WTC11 (cell line): ENCODE results near the gene ATG13. TPM values are rescaled to one million over a fixed set of nuclear protein-coding genes. Genes with fewer than 3 reads are reported as not detected.

Source experiments
- ATAC-seq: fragments of 200-7000 bp; cut with Tn5 transposase; 2 replicates; pipeline ENCODE4 v1.10.0; 2021; ENCODE audit warnings: mild to moderate bottlenecking, moderate library complexity
- Bru-seq: library from RNA; stranded (reverse); fragments of 400-500 nt; gene quantifications from one replicate; lab custom pipeline; 2021; lab: Mats Ljungman, UMichigan
- CTCF ChIA-PET: fragments of 300-600 bp; sonication (Branson Sonifier 250); formaldehyde crosslinking; loops from one replicate; lab custom pipeline; 2021; ENCODE audit warnings: antibody characterized with exemption; lab: Charles Lee
- POLR2A ChIA-PET: fragments of 350-600 bp; sonication (Branson Sonifier 250); formaldehyde crosslinking; loops from one replicate; lab custom pipeline; 2021; ENCODE audit warnings: antibody characterized with exemption; lab: Charles Lee
- DNase-seq: peaks from one replicate; pipeline ENCODE4 v3.0.0; 2021; ENCODE audit warnings: low spot score
- H3K27ac Mint-ChIP-seq: 2 replicates; pipeline ENCODE4 v1.8.0; 2021; ENCODE audit warnings: mixed read lengths
- H3K27me3 Mint-ChIP-seq: 2 replicates; pipeline ENCODE4 v1.8.0; 2021; ENCODE audit warnings: low read depth, mild to moderate bottlenecking, moderate library complexity, mixed read lengths
- H3K36me3 Mint-ChIP-seq: 2 replicates; pipeline ENCODE4 v1.8.0; 2021; ENCODE audit warnings: mixed read lengths
- H3K4me1 Mint-ChIP-seq: 2 replicates; pipeline ENCODE4 v1.8.0; 2022; ENCODE audit warnings: mixed read lengths
- H3K4me3 Mint-ChIP-seq: 2 replicates; pipeline ENCODE4 v1.8.0; 2021; ENCODE audit warnings: mild to moderate bottlenecking, moderate library complexity, mixed read lengths
- H3K9me3 Mint-ChIP-seq: 2 replicates; pipeline ENCODE4 v1.8.0; 2021; ENCODE audit warnings: mixed read lengths
- ESRRA ChIP-seq: sonication (generic); formaldehyde crosslinking; IDR thresholded peaks from 2 replicates; pipeline ENCODE4 v1.8.1; 2022; ENCODE audit warnings: mild to moderate bottlenecking, missing genetic modification reagents, borderline replicate concordance
- FOXK1 ChIP-seq: sonication (generic); formaldehyde crosslinking; IDR thresholded peaks from 2 replicates; pipeline ENCODE4 v1.8.0; 2022; ENCODE audit warnings: mild to moderate bottlenecking, moderate library complexity, missing genetic modification reagents
- MXD4 ChIP-seq: fragments of 250-450 bp; sonication (Bioruptor Pico); IDR thresholded peaks from 2 replicates; pipeline ENCODE4 v1.8.0; 2021; ENCODE audit warnings: mild to moderate bottlenecking, moderate library complexity, borderline replicate concordance
- NFYB ChIP-seq: sonication (generic); formaldehyde crosslinking; conservative IDR thresholded peaks from 2 replicates; pipeline ENCODE4 v1.8.0; 2022; ENCODE audit warnings: low read depth, missing genetic modification reagents
- NR1H2 ChIP-seq: sonication (generic); formaldehyde crosslinking; IDR thresholded peaks from 2 replicates; pipeline ENCODE4 v1.9.0; 2021; ENCODE audit warnings: mild to moderate bottlenecking, moderate library complexity, missing genetic modification reagents
- RELA ChIP-seq: sonication (generic); formaldehyde crosslinking; IDR thresholded peaks from 2 replicates; pipeline ENCODE4 v1.8.1; 2022; ENCODE audit warnings: missing genetic modification reagents, mild to moderate bottlenecking, borderline replicate concordance
- SMAD4 ChIP-seq: sonication (generic); formaldehyde crosslinking; IDR thresholded peaks from 2 replicates; pipeline ENCODE4 v1.8.0; 2022; ENCODE audit warnings: mild to moderate bottlenecking, missing genetic modification reagents
- SOX15 ChIP-seq: fragments of 250-450 bp; sonication (Bioruptor Pico); IDR thresholded peaks from 2 replicates; pipeline ENCODE4 v1.9.0; 2021; ENCODE audit warnings: mild to moderate bottlenecking
- TEAD4 ChIP-seq: sonication (generic); formaldehyde crosslinking; IDR thresholded peaks from 2 replicates; pipeline ENCODE4 v1.8.0; 2022; ENCODE audit warnings: mild to moderate bottlenecking, missing genetic modification reagents
- ZNF317 ChIP-seq: sonication (generic); formaldehyde crosslinking; IDR thresholded peaks from 2 replicates; pipeline ENCODE4 v1.8.1; 2023; ENCODE audit warnings: low read depth, mild to moderate bottlenecking, moderate library complexity, missing genetic modification reagents, borderline replicate concordance
- ZNF396 ChIP-seq: fragments of 250-450 bp; sonication (Bioruptor Pico); IDR thresholded peaks from 2 replicates; pipeline ENCODE4 v1.8.0; 2021; ENCODE audit warnings: mild to moderate bottlenecking, moderate library complexity, borderline replicate concordance
- long read RNA-seq, 3 experiments: library from RNA in 1 of 3; library from capped mRNA in 1 of 3; library from polyadenylated mRNA in 1 of 3; unstranded in 2 of 3; stranded (forward) in 1 of 3; transcript quantifications; one replicate each; pipeline ENCODE4 v2.0.0, GENCODE V29; 2021
- total RNA-seq: library from RNA; stranded (reverse); gene quantifications from 3 replicates; pipeline ENCODE4 v1.2.3, GENCODE V29; 2021
- TF ChIP-seq, protein P1 (sequence below): fragments of 250-450 bp; sonication (Bioruptor Pico); IDR thresholded peaks from 2 replicates; pipeline ENCODE4 v1.9.0; 2021; ENCODE audit warnings: moderate library complexity, mild to moderate bottlenecking, inconsistent platforms, borderline replicate concordance
- TF ChIP-seq, protein P2 (sequence below): fragments of 200-600 bp; IDR thresholded peaks from 2 replicates; pipeline ENCODE4 v1.8.0; 2022; ENCODE audit warnings: antibody characterized with exemption
- TF ChIP-seq, protein P3 (sequence below): sonication (generic); formaldehyde crosslinking; IDR thresholded peaks from 2 replicates; pipeline ENCODE4 v1.8.1; 2022; ENCODE audit warnings: low read depth, mild to moderate bottlenecking, moderate library complexity, missing genetic modification reagents, borderline replicate concordance
- TF ChIP-seq, protein P4 (sequence below): sonication (generic); formaldehyde crosslinking; IDR thresholded peaks from 2 replicates; pipeline ENCODE4 v1.8.0; 2022; ENCODE audit warnings: missing genetic modification reagents
- TF ChIP-seq, protein P5 (sequence below): sonication (generic); formaldehyde crosslinking; IDR thresholded peaks from 2 replicates; pipeline ENCODE4 v1.8.1; 2023; ENCODE audit warnings: mild to moderate bottlenecking, missing genetic modification reagents, moderate library complexity
- TF ChIP-seq, protein P6 (sequence below): sonication (generic); formaldehyde crosslinking; IDR thresholded peaks from 2 replicates; pipeline ENCODE4 v1.8.1; 2022; ENCODE audit warnings: mild to moderate bottlenecking, moderate library complexity, missing genetic modification reagents
- TF ChIP-seq, protein P7 (sequence below): sonication (generic); formaldehyde crosslinking; IDR thresholded peaks from 2 replicates; pipeline ENCODE4 v1.8.0; 2023; ENCODE audit warnings: missing genetic modification reagents, mild to moderate bottlenecking, borderline replicate concordance

Gene ATG13
- total RNA-seq = 73.4 to 85.4 TPM (median 81.7 TPM) in 3 replicates
- percentile 67 among the genes with signal in this experiment for Bru-seq, nascent RNA
- long read RNA-seq, experiment 1, full-length matches to known transcripts = 113 of 314 reads
- long read RNA-seq, experiment 1, partial matches to known transcripts = 24 of 314 reads
- long read RNA-seq, experiment 1, other reads (novel, unspliced or antisense) = 177 of 314 reads
- long read RNA-seq, experiment 2, full-length matches to known transcripts = 11 of 89 reads
- long read RNA-seq, experiment 2, partial matches to known transcripts = 29 of 89 reads
- long read RNA-seq, experiment 2, other reads (novel, unspliced or antisense) = 49 of 89 reads
- long read RNA-seq, experiment 3, full-length matches to known transcripts = 15 of 49 reads
- long read RNA-seq, experiment 3, partial matches to known transcripts = 3 of 49 reads
- long read RNA-seq, experiment 3, other reads (novel, unspliced or antisense) = 31 of 49 reads

DNA sequence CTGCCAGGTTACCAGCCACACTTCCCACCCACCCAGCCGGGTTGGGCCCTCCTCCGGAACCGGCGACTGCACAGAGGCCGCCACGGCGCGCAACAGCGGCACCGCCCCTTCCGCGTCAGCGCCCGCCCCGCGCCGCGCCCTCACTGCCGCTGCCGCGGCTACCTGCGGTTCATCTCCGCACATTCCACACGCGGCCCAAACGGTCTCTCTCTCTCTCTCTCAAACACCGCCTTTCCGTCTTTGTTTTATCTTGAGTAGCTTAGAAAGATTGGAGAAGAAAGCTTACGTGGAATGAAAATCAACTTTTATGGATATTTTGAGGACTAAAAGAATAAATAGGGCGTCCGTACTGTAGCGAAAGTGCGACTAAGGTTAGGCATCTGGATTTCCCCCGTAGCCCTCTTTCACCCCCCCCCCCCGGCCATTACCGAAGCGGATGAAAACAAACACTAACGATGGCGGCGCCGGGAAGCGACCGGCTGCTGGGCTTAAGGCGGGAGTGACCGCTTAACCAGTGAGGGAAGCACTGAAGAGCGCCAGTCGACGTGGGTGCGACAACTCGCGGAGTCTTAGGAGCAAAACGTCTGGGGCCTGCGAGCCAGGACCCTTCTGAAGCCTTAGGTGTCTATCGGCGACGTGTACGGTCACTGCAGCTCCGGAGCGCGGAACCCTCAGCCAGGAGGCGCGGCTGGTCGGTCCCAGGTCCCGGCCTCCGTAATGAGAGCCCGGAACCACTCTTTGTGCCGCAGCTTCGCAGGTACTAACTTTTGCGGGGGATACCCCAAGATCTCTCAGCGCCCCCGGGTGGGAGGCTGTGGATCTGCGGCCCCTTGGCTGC, at the start of gene ATG13, which contains the start of gene HARBI1:
TSS of gene ATG13 (plus strand) at position 420 of the 838 bp plus-strand sequence. CDS start 26,739 bp downstream, outside the sequence.
TSS of gene HARBI1 (minus strand) at position 94 of the 838 bp plus-strand sequence. CDS start 990 bp downstream, outside the sequence.
- ATAC-seq (peak; percentile 95), DNase-seq (peak; percentile 89)
- H3K4me3 Mint-ChIP-seq = peak within 1 kb of the TSS; percentile 93
- peaks cover 10% of the 10 kb centered on the region for H3K36me3 Mint-ChIP-seq
- H3K4me1 Mint-ChIP-seq = peaks cover 23% of the 10 kb centered on the region
- ChIA-PET CTCF (interaction anchor here (1.0 to 2.3 kb wide), 7 partner anchors 57 to 227 kb away, joined by 3 to 10 read pairs (median 3); partner anchors contain the start of gene ARHGAP1), POLR2A (interaction anchor here (0.8 kb wide), 1 partner anchor 24 kb away, joined by 6 read pairs; no protein-coding TSS in a partner anchor)
- H3K27ac Mint-ChIP-seq = peak within 1 kb of the TSS; percentile 100
- H3K27me3 Mint-ChIP-seq = no peaks in the 10 kb centered on the region
- no peaks in the 10 kb centered on the region for H3K9me3 Mint-ChIP-seq
- TF ChIP-seq MXD4 (CRISPR knock-in tag) (no peak), ZNF396 (CRISPR knock-in tag) (no peak), ESRRA (CRISPR knock-in tag) (no peak), RELA (no peak), NR1H2 (CRISPR knock-in tag) (no peak), SMAD4 (CRISPR knock-in tag) (no peak), NFYB (CRISPR knock-in tag) (no peak), SOX15 (CRISPR knock-in tag) (no peak), ZNF317 (no peak), FOXK1 (peak; percentile 92), TEAD4 (no peak)
- TF ChIP-seq, protein P1, sequence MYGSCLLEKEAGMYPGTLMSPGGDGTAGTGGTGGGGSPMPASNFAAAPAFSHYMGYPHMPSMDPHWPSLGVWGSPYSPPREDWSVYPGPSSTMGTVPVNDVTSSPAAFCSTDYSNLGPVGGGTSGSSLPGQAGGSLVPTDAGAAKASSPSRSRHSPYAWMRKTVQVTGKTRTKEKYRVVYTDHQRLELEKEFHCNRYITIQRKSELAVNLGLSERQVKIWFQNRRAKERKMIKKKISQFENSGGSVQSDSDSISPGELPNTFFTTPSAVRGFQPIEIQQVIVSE (CRISPR knock-in tag) = no peak
- TF ChIP-seq, protein P2, sequence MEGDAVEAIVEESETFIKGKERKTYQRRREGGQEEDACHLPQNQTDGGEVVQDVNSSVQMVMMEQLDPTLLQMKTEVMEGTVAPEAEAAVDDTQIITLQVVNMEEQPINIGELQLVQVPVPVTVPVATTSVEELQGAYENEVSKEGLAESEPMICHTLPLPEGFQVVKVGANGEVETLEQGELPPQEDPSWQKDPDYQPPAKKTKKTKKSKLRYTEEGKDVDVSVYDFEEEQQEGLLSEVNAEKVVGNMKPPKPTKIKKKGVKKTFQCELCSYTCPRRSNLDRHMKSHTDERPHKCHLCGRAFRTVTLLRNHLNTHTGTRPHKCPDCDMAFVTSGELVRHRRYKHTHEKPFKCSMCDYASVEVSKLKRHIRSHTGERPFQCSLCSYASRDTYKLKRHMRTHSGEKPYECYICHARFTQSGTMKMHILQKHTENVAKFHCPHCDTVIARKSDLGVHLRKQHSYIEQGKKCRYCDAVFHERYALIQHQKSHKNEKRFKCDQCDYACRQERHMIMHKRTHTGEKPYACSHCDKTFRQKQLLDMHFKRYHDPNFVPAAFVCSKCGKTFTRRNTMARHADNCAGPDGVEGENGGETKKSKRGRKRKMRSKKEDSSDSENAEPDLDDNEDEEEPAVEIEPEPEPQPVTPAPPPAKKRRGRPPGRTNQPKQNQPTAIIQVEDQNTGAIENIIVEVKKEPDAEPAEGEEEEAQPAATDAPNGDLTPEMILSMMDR = no peak
- TF ChIP-seq, protein P3, sequence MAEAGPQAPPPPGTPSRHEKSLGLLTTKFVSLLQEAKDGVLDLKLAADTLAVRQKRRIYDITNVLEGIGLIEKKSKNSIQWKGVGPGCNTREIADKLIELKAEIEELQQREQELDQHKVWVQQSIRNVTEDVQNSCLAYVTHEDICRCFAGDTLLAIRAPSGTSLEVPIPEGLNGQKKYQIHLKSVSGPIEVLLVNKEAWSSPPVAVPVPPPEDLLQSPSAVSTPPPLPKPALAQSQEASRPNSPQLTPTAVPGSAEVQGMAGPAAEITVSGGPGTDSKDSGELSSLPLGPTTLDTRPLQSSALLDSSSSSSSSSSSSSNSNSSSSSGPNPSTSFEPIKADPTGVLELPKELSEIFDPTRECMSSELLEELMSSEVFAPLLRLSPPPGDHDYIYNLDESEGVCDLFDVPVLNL (CRISPR knock-in tag) = no peak
- TF ChIP-seq, protein P4, sequence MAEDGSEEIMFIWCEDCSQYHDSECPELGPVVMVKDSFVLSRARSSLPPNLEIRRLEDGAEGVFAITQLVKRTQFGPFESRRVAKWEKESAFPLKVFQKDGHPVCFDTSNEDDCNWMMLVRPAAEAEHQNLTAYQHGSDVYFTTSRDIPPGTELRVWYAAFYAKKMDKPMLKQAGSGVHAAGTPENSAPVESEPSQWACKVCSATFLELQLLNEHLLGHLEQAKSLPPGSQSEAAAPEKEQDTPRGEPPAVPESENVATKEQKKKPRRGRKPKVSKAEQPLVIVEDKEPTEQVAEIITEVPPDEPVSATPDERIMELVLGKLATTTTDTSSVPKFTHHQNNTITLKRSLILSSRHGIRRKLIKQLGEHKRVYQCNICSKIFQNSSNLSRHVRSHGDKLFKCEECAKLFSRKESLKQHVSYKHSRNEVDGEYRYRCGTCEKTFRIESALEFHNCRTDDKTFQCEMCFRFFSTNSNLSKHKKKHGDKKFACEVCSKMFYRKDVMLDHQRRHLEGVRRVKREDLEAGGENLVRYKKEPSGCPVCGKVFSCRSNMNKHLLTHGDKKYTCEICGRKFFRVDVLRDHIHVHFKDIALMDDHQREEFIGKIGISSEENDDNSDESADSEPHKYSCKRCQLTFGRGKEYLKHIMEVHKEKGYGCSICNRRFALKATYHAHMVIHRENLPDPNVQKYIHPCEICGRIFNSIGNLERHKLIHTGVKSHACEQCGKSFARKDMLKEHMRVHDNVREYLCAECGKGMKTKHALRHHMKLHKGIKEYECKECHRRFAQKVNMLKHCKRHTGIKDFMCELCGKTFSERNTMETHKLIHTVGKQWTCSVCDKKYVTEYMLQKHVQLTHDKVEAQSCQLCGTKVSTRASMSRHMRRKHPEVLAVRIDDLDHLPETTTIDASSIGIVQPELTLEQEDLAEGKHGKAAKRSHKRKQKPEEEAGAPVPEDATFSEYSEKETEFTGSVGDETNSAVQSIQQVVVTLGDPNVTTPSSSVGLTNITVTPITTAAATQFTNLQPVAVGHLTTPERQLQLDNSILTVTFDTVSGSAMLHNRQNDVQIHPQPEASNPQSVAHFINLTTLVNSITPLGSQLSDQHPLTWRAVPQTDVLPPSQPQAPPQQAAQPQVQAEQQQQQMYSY = peak; percentile 15; the same call in 1 of the 2 replicates
- TF ChIP-seq, protein P5, sequence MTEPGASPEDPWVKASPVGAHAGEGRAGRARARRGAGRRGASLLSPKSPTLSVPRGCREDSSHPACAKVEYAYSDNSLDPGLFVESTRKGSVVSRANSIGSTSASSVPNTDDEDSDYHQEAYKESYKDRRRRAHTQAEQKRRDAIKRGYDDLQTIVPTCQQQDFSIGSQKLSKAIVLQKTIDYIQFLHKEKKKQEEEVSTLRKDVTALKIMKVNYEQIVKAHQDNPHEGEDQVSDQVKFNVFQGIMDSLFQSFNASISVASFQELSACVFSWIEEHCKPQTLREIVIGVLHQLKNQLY (CRISPR knock-in tag) = no peak
- TF ChIP-seq, protein P6, sequence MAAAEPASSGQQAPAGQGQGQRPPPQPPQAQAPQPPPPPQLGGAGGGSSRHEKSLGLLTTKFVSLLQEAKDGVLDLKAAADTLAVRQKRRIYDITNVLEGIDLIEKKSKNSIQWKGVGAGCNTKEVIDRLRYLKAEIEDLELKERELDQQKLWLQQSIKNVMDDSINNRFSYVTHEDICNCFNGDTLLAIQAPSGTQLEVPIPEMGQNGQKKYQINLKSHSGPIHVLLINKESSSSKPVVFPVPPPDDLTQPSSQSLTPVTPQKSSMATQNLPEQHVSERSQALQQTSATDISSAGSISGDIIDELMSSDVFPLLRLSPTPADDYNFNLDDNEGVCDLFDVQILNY (CRISPR knock-in tag) = peak; percentile 87
- TF ChIP-seq, protein P7, sequence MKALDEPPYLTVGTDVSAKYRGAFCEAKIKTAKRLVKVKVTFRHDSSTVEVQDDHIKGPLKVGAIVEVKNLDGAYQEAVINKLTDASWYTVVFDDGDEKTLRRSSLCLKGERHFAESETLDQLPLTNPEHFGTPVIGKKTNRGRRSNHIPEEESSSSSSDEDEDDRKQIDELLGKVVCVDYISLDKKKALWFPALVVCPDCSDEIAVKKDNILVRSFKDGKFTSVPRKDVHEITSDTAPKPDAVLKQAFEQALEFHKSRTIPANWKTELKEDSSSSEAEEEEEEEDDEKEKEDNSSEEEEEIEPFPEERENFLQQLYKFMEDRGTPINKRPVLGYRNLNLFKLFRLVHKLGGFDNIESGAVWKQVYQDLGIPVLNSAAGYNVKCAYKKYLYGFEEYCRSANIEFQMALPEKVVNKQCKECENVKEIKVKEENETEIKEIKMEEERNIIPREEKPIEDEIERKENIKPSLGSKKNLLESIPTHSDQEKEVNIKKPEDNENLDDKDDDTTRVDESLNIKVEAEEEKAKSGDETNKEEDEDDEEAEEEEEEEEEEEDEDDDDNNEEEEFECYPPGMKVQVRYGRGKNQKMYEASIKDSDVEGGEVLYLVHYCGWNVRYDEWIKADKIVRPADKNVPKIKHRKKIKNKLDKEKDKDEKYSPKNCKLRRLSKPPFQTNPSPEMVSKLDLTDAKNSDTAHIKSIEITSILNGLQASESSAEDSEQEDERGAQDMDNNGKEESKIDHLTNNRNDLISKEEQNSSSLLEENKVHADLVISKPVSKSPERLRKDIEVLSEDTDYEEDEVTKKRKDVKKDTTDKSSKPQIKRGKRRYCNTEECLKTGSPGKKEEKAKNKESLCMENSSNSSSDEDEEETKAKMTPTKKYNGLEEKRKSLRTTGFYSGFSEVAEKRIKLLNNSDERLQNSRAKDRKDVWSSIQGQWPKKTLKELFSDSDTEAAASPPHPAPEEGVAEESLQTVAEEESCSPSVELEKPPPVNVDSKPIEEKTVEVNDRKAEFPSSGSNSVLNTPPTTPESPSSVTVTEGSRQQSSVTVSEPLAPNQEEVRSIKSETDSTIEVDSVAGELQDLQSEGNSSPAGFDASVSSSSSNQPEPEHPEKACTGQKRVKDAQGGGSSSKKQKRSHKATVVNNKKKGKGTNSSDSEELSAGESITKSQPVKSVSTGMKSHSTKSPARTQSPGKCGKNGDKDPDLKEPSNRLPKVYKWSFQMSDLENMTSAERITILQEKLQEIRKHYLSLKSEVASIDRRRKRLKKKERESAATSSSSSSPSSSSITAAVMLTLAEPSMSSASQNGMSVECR (CRISPR knock-in tag) = 0 out of 2 replicates have a peak, but pooled peaks have one; percentile 27
